ENCODE measurements around the gene USP48.

Gene USP48

DNA sequence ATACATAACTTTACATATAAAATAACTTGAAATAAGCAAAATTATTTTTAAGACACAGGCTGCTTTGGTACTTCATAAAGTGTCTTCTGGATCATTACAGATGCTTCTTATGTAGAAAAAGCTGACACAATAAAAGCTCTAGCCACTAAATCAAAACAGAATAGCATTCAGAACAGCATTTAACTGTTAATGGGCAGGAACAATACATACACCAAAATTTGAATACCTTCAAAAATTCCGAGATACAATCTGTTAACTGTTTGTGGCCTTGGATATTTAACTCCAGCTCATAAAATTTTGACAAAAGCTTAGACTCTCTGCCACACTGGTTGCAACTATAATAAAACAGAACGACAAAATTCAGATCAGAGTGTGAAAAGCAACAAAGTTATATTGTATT lies 31.7 kb downstream of the USP48 start:
- no peak overlapping the region for H3K4me3 Mint-ChIP-seq
- H3K4me1 Mint-ChIP-seq: peaks cover 9% of the 10 kb centered on the region
- DNase-seq (ENCODE audit: low spot score in 2 of 2) (no peak), ATAC-seq (no peak)
- no peaks in the 10 kb centered on the region for H3K9me3 Mint-ChIP-seq
- peaks cover 100% of the 10 kb centered on the region for H3K36me3 Mint-ChIP-seq
- H3K27ac Mint-ChIP-seq: peak overlapping the region; percentile 20

DNA sequence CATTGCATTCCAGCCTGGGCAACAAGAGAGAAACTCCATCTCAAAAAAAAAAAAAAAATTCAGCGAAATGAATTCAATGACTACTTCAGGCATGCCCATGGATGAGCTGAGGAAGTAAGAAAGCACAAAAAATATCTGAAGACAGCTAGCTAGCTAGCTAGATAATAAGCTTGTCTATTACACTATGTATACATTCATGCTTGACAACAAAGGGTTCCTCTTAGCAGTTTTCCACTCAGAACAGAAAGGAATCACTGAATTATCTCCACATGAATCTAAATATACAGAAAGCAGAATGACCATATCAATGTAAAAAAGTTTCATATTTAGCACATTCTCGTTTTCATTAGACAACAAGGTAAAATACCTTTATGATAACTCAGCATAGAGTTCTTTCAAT lies 32.1 kb downstream of the USP48 start:
- ATAC-seq: no peak
- no peak overlapping the region for H3K4me3 Mint-ChIP-seq
- H3K4me1 Mint-ChIP-seq: peaks cover 9% of the 10 kb centered on the region
- H3K36me3 Mint-ChIP-seq: peaks cover 100% of the 10 kb centered on the region
- H3K9me3 Mint-ChIP-seq: no peaks in the 10 kb centered on the region
- no peak for DNase-seq (ENCODE audit: low spot score in 2 of 2)
- peak overlapping the region; percentile 20 for H3K27ac Mint-ChIP-seq

DNA sequence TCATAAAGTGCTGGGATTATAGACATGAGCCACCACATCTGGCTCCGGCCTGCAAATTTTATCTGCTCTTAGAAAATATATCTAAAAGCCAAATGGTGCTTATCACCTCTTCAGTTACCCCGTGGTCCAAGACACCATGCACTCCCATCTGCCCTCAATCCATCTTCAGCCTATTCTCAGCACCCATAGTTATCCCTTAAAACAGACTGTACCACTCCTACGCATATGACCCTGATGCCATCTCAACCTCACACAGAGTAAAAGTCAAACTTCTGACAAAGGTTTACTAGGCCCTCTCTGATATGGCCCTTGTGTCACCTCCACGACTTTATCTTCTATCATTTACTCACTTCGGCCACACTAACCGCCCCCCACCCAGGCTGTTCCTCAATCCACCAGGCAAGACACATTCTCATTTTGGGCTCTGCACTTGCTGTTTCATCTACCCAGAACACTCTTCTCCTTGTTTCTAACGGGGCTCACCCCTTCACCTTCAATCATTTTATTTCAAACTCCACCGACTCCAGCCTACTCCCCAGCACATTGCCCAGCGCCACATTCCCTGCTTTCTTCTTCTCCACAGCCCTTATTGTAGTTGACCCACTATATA lies 33.0 kb downstream of the USP48 start:
- Mint-ChIP-seq H3K27ac (peak overlapping the region; percentile 20), H3K36me3 (peaks cover 99% of the 10 kb centered on the region), H3K4me3 (no peak overlapping the region), H3K4me1 (peaks cover 9% of the 10 kb centered on the region), H3K9me3 (no peaks in the 10 kb centered on the region)
- ATAC-seq (no peak), DNase-seq (ENCODE audit: low spot score in 2 of 2) (no peak)

DNA sequence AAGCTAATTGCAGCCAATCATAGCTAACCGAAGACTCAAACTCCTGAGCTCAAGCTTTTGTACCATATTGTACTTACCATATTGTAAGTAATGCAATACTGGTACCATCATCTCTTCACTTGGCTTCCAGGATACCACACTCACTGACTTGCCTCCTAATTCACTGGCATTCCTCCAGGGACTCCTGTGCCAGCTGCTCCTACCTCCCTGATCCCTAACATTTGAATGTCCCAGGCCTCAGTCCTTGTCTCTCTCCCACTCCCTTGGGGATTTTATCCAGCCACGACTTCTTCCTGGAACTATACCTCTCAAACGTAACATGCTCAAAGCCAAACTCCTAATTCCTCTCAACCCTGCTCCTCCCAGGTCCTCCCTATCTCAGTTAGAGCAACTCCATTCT lies 33.8 kb downstream of the USP48 start:
- DNase-seq (ENCODE audit: low spot score in 2 of 2) (no peak), ATAC-seq (no peak)
- H3K36me3 Mint-ChIP-seq: peaks cover 99% of the 10 kb centered on the region
- peak overlapping the region; percentile 20 for H3K27ac Mint-ChIP-seq
- no peak overlapping the region for H3K4me3 Mint-ChIP-seq
- H3K9me3 Mint-ChIP-seq: no peaks in the 10 kb centered on the region
- peaks cover 9% of the 10 kb centered on the region for H3K4me1 Mint-ChIP-seq

DNA sequence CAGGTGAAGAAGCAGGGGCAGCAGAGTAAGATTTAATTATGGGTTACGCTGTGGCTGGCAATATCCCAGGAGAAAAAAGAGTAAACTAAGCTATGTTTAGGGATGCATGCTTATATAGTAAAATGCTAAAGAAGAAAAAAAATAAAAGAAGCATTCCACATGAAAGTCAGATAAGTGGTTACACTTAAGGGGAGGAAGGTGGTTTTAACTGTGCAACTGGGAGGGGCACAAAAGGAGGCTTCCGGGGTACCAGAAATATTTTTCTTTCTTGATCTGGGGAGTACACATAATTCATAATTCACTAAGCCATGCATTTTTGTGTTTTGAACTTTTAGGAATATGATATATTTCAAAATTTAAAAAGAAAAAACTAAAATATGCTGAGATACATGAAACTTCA lies 39.5 kb downstream of the USP48 start:
- Mint-ChIP-seq H3K4me1 (peaks cover 15% of the 10 kb centered on the region), H3K4me3 (no peak overlapping the region), H3K9me3 (no peaks in the 10 kb centered on the region), H3K27ac (no peak overlapping the region), H3K36me3 (peaks cover 99% of the 10 kb centered on the region)
- ATAC-seq (no peak), DNase-seq (ENCODE audit: low spot score in 2 of 2) (no peak)

DNA sequence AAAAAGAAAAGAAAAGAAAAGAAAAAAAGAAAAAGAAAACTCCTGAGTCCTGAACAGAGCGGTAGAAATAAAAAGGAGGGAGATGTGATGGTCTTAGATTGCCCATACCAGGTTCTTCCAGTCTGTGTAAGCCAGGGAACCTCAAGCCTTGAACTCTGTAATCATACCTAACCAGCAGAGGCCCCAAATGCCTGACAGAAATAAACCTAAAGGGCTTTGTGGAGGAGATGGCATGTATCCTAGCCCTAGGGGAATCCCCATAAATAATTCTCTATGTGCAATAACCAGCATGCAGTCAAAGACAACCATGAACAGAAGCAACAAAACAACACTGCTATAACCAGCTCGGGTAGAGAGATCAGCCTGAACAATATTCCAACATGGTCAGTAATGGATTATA lies 40.4 kb downstream of the USP48 start:
- ATAC-seq (no peak), DNase-seq (ENCODE audit: low spot score in 2 of 2) (no peak)
- Mint-ChIP-seq H3K27ac (no peak overlapping the region), H3K4me1 (peaks cover 15% of the 10 kb centered on the region), H3K9me3 (no peaks in the 10 kb centered on the region), H3K4me3 (no peak overlapping the region), H3K36me3 (peaks cover 98% of the 10 kb centered on the region)

DNA sequence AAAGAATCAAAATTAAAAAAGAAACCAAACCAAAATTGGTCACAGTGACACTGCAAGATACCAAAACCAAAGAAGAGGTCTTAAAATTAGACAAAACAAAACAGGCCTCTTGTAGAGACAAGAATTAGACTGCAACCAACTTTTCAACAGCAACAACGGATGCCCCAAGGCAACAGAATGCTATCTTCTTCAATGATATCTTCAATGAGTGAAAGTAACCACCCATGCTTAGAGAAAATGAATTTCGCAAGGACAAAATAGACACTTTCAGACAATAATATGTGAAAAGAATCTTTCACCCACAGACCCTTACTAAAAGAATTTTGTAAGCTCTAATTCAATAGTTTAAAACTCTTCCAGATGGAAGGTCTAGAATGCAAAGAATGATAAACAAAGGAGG lies 41.7 kb downstream of the USP48 start:
- DNase-seq (ENCODE audit: low spot score in 2 of 2): no peak
- Mint-ChIP-seq H3K4me1 (peaks cover 15% of the 10 kb centered on the region), H3K4me3 (no peak overlapping the region), H3K36me3 (peaks cover 95% of the 10 kb centered on the region), H3K9me3 (no peaks in the 10 kb centered on the region), H3K27ac (peak overlapping the region; percentile 9)
- ATAC-seq: no peak

DNA sequence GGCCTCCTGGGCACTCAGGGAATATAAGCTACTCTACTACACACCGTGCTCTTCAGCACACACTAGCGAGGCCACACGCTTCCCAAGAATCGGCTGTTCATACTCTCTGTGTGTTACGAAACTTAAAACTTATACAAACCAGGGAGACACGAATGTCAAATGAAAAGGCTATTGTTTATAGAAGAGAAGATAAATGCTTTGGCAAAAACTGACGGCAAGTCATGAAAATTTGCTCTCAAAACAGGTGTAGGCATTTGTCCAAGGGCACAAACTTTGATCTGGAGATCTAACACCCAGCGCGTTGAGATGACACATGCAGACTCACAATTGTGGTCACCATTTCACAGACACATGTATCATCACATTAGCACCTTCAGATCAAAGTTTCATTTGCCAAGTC lies 46.1 kb downstream of the USP48 start:
- ATAC-seq: peak; percentile 72
- Mint-ChIP-seq H3K4me3 (no peak overlapping the region), H3K9me3 (no peaks in the 10 kb centered on the region)

DNA sequence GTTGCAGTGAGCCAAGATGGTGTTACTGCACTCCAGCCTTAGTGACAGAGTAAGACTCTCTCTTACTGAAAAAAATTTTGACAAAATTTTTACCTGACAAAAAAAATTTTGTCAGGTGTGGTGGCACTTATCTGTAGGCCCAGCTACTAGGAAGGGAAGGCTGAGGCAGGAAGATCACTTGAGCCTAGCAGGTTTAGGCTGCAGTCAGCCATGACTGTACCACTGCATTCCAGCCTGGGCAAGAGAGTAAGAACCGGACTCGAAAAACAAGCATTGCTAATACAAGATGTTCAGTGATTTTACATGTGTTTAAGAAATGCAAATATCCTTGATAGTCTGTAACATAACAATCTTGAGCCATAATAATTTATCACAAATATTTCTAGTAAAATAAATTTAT lies 46.9 kb downstream of the USP48 start:
- Mint-ChIP-seq H3K36me3 (peaks cover 97% of the 10 kb centered on the region), H3K27ac (no peak overlapping the region), H3K9me3 (no peaks in the 10 kb centered on the region), H3K4me1 (peaks cover 6% of the 10 kb centered on the region), H3K4me3 (no peak overlapping the region)
- ATAC-seq: no peak
- no peak for DNase-seq (ENCODE audit: low spot score in 2 of 2)

More for the DNA sequence above, 46.1 kb downstream of the USP48 start:
- Mint-ChIP-seq H3K4me1 (peaks cover 7% of the 10 kb centered on the region), H3K27ac (no peak overlapping the region), H3K36me3 (peaks cover 97% of the 10 kb centered on the region)
- no peak for DNase-seq (ENCODE audit: low spot score in 2 of 2)

DNA sequence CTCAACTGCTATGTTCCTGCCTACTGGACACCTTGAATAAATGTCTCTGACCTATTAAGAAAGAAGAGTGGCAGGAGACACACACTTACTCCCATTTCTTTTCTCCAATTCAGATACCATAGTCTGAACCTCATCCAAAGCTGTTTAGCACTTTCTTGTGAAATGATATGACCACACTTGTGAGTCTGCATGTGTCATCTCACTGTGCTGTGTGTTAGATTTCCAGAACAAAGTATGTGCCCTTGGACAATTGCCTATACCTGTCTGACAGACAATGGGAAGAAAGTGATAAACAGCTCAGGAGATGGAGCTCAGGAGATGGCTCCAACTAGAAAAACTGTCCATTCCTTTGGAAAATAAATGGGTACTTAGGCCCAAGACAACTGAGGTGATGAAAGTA lies 48.4 kb downstream of the USP48 start:
- no peaks in the 10 kb centered on the region for H3K9me3 Mint-ChIP-seq
- peak overlapping the region; percentile 32 for H3K27ac Mint-ChIP-seq
- H3K4me1 Mint-ChIP-seq: no peaks in the 10 kb centered on the region
- H3K4me3 Mint-ChIP-seq: no peak overlapping the region
- no peak for DNase-seq (ENCODE audit: low spot score in 2 of 2)
- H3K36me3 Mint-ChIP-seq: peaks cover 97% of the 10 kb centered on the region
- ATAC-seq: no peak

DNA sequence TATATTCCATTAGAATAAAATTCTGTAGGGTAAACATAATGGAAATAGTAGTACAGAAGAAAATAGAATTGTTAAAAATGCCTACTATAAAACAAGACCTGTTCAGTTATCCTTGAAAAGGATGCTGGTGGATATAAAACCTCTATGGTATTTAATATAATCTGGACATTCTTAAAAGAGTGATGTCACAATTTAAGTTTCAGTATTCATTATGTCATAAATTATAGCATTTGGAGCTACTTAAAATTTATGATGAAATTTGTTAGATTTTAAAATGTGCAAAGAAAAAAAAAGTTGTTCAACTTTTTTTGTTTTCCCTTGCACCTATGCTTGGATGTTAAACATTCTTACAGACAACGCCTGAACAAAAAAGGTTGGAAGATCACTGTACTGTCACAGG lies 50.3 kb downstream of the USP48 start:
- Mint-ChIP-seq H3K27ac (no peak overlapping the region), H3K4me3 (no peak overlapping the region), H3K4me1 (no peaks in the 10 kb centered on the region), H3K36me3 (peaks cover 97% of the 10 kb centered on the region), H3K9me3 (no peaks in the 10 kb centered on the region)
- no peak for DNase-seq (ENCODE audit: low spot score in 2 of 2)
- ATAC-seq: no peak

DNA sequence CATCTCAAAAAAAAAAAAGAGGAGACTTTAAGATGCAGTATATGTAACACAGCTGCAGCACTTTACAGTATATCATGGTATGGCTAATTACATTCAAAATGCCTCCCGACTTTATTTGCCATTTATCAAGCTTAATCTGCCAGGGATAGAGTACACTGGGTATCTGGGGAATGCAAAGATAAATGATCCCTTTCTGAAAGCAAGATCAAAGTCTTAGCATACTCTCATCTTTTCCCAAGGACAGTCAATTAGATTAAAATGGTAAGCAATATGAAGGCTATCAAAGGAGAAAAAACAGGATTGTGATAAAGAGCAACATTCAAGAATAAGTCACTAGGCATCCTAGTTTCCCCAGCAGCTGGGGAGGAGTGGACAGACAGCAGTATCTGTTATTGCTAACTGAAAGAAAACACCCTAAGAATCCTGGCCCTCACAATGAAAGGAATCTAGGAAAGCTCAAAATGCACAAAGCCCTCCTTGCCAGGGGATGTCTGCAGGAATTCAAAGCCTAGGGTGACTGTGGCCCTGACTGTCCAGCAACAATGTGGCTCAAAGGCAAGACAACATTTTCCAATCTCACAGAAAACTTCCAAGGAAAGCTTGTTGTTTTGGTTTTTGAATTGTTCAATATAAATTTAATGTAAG lies 57.1 kb downstream of the USP48 start:
- Mint-ChIP-seq H3K27ac (no peak overlapping the region), H3K9me3 (no peaks in the 10 kb centered on the region), H3K4me1 (no peaks in the 10 kb centered on the region), H3K4me3 (no peak overlapping the region), H3K36me3 (peaks cover 100% of the 10 kb centered on the region)
- ATAC-seq (no peak), DNase-seq (ENCODE audit: low spot score in 2 of 2) (peak in 1 of 2 donors; percentile 10)

DNA sequence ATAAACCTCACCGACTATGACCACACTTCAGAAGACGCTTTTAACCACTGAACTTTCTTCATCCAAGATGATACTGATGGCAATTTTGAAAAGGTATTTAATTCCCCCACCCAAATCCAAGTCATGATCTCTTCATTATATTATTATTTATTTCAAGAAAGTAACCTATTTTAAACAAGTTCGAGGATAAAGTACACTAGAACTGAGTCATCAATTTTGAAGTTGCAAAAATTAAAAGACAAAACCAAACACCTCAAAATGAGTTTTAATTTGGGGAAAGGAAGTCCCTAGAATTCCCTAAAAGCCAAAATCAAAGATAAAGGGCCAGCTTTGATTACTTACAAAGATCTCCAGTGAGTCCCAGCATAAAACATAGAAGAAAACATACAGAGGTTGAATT lies 58.4 kb downstream of the USP48 start:
- Mint-ChIP-seq H3K27ac (no peak overlapping the region), H3K4me3 (no peak overlapping the region), H3K36me3 (peaks cover 100% of the 10 kb centered on the region), H3K4me1 (no peaks in the 10 kb centered on the region), H3K9me3 (no peaks in the 10 kb centered on the region)
- no peak for ATAC-seq
- no peak for DNase-seq (ENCODE audit: low spot score in 2 of 2)

DNA sequence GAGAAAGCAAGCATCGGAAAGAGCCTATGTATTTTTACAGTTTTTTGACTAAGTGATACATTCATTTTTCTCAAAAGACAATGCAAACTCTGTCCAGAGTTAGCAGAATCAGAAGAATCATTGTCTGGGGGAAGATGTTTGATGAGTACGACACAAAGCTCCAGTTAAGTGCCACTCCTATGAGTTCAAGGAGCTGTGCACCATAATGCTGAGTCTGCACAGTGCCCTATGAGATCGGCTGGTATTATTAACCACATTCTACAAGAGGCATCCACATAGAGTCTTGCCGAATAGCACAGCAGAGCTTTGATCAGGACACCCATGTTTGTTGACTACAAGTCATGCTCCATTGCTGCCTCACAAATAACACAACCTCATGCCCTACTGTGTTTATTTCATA lies 58.9 kb downstream of the USP48 start:
- no peak for ATAC-seq
- H3K4me3 Mint-ChIP-seq: no peak overlapping the region
- H3K4me1 Mint-ChIP-seq: no peaks in the 10 kb centered on the region
- H3K9me3 Mint-ChIP-seq: no peaks in the 10 kb centered on the region
- DNase-seq (ENCODE audit: low spot score in 2 of 2): peak in 1 of 2 donors; percentile 15
- H3K27ac Mint-ChIP-seq: no peak overlapping the region
- H3K36me3 Mint-ChIP-seq: peaks cover 100% of the 10 kb centered on the region

DNA sequence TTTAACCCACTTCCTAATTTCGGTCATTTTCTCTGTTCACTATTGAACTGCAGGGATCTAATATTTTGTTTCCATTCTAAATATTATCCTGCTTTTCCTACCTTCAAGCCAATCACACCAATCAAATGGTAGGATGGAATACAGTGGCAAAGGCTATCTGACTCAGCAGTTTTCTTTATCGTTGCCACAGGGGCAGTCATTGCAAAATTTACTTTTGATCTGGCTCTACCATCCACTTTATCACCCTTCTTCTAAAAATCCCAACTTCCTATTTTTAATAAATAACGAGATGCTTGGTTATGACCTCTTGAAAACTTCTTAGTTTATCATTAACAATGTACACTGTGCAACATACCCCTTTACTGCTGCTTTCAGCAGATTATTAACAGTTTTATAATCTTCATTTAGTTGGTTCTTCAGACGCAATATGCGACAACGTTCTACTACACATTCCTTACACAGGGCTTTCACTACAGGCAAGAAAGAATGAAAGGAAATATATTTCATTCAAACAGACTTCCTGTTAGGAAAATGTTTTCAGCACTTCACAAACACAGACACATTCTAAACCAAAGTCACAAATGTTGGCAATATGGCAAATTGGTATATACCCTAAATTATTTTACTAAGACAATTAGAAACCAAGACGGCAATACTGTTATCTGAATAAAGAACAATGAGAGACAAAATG lies 61.5 kb downstream of the USP48 start:
- peaks cover 100% of the 10 kb centered on the region for H3K36me3 Mint-ChIP-seq

DNA sequence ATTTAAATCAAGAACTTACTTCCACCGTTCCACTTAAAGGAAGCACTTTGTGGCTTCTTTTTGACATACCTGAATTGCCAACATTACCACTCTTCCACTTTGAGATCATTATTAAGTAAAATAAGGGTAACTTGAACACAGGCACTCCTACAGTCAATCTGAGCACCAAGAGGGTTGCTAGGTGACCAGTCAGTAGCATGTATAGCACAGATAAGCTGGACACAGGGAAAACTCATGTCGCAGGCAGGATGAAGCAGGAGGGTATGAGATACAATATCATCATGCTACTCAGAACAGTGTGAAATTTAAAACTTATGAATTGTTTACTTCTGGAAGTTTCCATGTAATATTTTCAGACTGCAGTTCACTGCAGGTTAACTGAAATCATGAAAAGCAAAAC lies 66.8 kb downstream of the USP48 start:
- Mint-ChIP-seq H3K9me3 (no peaks in the 10 kb centered on the region), H3K36me3 (peaks cover 100% of the 10 kb centered on the region), H3K27ac (no peak overlapping the region), H3K4me1 (no peaks in the 10 kb centered on the region), H3K4me3 (no peak overlapping the region)
- no peak for ATAC-seq
- DNase-seq (ENCODE audit: low spot score in 2 of 2): peak in 1 of 2 donors; percentile 30

More for the DNA sequence above, 61.5 kb downstream of the USP48 start:
- no peak overlapping the region for H3K4me3 Mint-ChIP-seq
- H3K4me1 Mint-ChIP-seq: no peaks in the 10 kb centered on the region
- H3K27ac Mint-ChIP-seq: no peak overlapping the region
- ATAC-seq: no peak
- no peak for DNase-seq (ENCODE audit: low spot score in 2 of 2)
- H3K9me3 Mint-ChIP-seq: no peaks in the 10 kb centered on the region
